GM12872 (cell line): Measurements from ENCODE around the gene PRPF38B.
A peak's percentile ranks its signal among the peaks of the same experiment; 100 is the strongest.

Source experiments
- TF ChIP-seq, protein P1 (sequence below): IDR thresholded peaks from 3 replicates; pipeline ENCODE4 v1.5.1; 2011; ENCODE audit warnings: low read depth, mild to moderate bottlenecking, low read length, moderate library complexity; ENCODE audit not compliant: insufficient read depth

Gene PRPF38B

DNA sequence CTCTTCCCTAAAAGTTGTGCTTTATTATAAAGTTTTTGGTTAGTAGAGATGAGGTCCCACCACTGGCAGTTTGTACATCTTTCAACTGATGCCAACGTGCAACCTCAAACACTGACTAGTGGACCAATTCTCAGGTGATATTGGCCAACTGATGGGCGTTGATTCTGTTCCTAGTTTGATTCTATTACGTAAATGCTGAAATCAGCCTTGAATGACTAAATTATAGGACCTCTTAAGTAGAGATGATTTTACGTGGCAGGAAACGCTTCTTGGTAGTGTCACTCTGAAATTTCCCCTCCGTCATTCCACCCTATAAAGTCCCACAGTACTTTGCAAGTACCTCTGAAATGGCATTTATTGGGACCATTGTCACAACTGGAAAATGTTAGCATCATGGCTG lies 11.8 kb downstream of the PRPF38B start:
- TF ChIP-seq, protein P1, sequence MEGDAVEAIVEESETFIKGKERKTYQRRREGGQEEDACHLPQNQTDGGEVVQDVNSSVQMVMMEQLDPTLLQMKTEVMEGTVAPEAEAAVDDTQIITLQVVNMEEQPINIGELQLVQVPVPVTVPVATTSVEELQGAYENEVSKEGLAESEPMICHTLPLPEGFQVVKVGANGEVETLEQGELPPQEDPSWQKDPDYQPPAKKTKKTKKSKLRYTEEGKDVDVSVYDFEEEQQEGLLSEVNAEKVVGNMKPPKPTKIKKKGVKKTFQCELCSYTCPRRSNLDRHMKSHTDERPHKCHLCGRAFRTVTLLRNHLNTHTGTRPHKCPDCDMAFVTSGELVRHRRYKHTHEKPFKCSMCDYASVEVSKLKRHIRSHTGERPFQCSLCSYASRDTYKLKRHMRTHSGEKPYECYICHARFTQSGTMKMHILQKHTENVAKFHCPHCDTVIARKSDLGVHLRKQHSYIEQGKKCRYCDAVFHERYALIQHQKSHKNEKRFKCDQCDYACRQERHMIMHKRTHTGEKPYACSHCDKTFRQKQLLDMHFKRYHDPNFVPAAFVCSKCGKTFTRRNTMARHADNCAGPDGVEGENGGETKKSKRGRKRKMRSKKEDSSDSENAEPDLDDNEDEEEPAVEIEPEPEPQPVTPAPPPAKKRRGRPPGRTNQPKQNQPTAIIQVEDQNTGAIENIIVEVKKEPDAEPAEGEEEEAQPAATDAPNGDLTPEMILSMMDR: no peak

DNA sequence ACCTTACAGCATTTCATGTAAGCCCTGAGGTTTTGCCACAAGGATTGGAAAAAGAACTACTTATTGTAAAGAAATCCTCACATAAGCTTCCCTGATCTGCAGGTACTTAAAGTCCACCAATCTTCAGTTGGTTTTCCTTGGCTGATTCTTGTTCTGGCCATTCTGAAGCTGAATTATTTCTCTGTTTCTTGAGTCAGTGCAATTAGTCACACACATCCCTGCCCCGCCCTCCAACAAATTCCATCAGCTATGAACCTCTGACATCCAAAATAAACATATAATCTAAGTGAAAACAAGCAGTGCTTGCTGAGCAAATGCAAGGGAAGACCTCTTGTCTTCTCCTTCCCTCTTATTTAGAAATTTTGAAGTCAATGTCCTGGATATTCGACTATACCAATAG lies 12.4 kb downstream of the PRPF38B start:
- TF ChIP-seq, protein P1: no peak

DNA sequence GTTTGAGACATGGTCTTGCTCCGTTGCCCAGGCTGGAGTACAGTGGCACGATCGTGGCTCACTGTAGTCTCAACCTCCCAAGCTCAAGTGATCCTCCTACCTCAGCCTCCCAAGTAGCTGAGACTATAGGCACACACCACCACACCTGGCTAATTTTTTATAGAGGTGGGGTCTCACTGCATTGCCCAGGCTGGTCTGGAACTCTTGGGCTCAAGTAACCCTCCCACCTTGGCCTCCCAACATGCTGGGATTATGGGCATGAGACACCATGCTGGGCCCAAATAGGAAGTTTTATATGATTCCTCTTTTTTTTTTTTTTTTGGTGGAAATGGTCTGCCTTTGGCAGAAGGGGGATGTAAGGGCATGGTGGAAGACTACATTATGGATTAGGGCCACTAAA lies 14.5 kb downstream of the PRPF38B start:
- TF ChIP-seq, protein P1: no peak

DNA sequence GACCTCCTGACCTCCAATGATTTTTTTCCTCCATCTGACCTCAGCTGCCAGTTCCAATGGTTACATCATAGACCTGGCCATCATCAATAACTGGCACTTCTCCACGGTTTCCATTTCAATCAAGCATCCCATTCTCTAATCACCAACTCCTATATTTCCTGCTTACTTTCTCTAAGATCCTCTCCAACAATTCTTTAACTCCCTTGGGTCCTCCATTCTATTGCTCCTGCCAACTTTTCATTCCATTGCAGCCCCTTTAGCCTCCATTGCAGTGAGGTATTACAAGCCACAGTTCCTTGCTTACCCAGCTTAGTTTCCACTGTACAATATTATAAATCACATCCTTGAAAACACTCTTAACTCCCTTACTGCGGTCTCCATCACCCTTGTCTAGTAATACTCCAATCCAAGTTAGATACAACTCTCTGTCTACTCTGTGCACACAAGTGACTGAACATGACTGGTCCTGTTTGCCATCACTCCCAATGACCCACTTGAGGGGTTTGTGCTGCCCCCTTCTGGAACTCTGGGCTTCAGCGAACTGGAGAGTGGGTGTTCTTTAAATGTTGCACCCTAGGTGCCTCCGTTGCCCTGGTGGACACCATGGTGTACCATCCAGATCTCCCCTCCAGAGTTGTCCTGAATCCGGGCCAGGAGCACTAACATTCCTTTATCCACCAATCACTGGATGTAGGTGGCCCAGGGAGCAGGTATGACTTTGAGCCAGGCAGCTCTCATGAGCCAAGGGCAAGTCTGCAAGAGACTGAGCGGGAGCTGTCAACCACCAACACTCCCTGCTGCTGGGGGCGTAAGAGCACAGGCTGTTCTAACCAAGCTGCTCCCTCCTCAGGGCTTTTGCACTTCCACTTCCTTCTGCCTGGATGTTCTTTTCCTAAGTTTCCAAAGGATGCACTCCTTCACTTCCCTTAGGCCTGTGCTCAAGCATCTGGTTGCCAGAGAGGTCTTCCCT lies 16.9 kb downstream of the PRPF38B start:
- TF ChIP-seq, protein P1: peak; percentile 59

DNA sequence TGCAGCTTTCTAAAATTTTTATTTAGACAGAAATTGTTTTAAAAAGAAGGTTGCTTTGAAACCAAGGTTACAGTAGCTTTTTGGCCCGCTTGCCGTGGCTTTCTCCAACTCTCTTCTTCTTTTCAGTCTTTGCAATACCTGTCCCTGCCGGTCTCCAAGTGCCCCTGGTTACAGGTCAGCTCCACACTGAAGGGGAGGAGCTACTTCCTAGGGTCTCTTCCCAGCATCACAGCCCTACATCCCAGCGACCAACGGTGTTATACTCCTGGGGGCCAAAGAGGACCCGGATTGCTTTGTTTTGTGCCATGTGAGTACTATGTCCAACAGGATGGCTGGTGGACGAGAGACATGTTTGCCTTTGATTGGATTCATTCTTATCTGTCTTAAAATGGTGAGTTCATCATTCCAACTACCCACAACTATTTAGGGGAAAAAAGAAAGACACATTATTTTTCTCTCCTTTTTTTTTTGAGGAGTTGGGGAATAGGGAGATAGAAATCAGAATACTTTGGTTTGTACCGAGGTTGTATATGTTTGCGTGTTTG lies 20.6 kb downstream of the PRPF38B start, which contains the start of gene FNDC7:
Gene FNDC7, plus strand, starts transcription at position 303 of the 545 bp plus-strand sequence. Its CDS starts 26 bp downstream, at position 329.
- TF ChIP-seq, protein P1: no peak

DNA sequence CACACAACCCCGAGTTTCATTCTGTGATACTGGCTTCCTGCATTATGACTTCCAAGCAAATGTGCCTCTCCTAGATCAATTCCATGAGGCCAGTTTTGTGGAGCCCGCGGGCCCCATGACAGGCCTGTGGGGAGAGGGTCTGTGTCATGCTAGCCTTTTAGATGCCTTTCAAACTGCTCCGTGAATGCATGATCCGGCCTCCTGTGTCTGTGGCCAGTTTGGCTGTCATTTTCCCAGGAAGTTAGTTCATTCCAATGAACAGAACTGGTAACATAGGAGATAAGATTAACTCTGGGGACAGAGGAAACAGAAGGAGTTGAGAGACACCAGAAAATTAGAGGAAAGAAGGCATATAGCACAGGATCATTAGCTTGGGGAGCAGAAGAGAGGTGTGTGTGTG lies 23.8 kb downstream of the PRPF38B start:
- TF ChIP-seq, protein P1: no peak

DNA sequence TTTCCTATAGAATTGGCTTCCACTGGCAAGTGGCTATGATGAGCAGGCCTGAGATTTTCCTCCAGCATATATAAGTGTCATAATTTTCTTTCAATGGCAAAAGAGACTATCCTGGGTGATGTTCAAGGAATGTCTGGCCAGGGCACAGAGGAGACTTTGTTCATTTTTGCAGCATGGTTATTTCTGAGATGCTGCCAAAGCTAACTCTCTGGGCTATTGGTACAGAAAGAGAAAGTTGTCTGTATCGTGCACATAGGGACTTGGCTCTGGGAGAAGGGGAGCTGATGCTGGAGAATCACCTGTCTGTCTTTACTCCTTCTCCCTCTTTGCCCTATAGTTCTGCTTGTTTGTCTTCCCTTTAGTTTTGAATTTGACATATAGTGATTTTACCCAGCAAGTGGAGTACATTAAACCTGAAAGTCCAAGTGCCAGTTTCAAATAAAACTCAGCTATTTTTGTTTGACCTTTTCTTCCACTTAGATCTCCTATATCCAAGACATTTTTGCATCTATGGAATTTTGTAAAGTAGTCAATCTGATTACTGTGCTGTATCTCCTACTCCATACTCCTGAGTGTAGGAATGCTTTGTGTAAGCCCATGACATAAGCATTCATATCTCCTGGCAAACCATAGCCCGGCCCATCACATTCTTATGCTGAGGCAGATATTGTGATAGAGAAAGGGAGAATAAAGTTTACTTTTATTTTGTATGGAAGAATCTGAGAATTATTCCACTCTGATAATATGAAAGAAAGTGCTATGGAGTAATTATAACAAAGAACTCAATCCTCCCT lies 24.5 kb downstream of the PRPF38B start:
- TF ChIP-seq, protein P1: no peak
